SK-N-MC (cell line): ENCODE data around the gene APOBEC3A.

ENCODE experiments used
- EZH2 ChIP-seq: fragments of 200-600 bp; sonication (generic); IDR thresholded peaks from one replicate; pipeline ENCODE4 v1.6.1; 2017; ENCODE audit warnings: antibody characterized with exemption
- FOXP2 ChIP-seq: optimal IDR thresholded peaks from 2 replicates; pipeline ENCODE3; 2011; ENCODE audit warnings: mild to moderate bottlenecking, moderate library complexity; ENCODE audit not compliant: insufficient read depth; ENCODE audit errors: extremely low read length, control extremely low read depth
- POLR2AphosphoS5 ChIP-seq: IDR thresholded peaks from 2 replicates; pipeline ENCODE4 v1.6.1; 2012; ENCODE audit warnings: mild to moderate bottlenecking, low read depth, low read length, borderline replicate concordance

GRCh38 chr22:39010946-39011345 lies 53.5 kb downstream of the APOBEC3A start:
- TF ChIP-seq EZH2 = no peak
- no peak for TF ChIP-seq POLR2AphosphoS5
- no peak for TF ChIP-seq FOXP2
